HCT116 (cell line): ENCODE data around the gene TTC16. TPM values are rescaled to one million over a fixed set of nuclear protein-coding genes. Genes with fewer than 3 reads are reported as not detected.
A peak's percentile ranks its signal among the peaks of the same experiment; 100 is the strongest.

Experiments used
- ATAC-seq: fragments of 200-7000 bp; cut with Tn5 transposase; 2 replicates; pipeline ENCODE4 v1.9.1; 2020; ENCODE audit warnings: mild to moderate bottlenecking, moderate library complexity
- BruUV-seq: library from RNA; stranded (reverse); fragments of 400-500 nt; replicated peaks from 2 replicates; lab custom pipeline; 2021; lab: Mats Ljungman, UMichigan
- CTCF ChIA-PET: fragments of 300-600 bp; sonication (Branson Sonifier 250); formaldehyde crosslinking; loops from one replicate; lab custom pipeline; 2021; ENCODE audit warnings: antibody characterized with exemption; lab: Charles Lee
- POLR2A ChIA-PET: fragments of 300-600, 350-600 bp; sonication (Branson Sonifier 250); formaldehyde crosslinking; loops from one replicate; lab custom pipeline; 2021; ENCODE audit warnings: antibody characterized with exemption; lab: Charles Lee
- RAD21 ChIA-PET, 2 experiments: fragments of 300-600 bp; sonication (Branson Sonifier 250); formaldehyde crosslinking; loops; one replicate each; lab custom pipeline; 2023; ENCODE audit warnings: low total read pairs in 2 of 2; ENCODE audit not compliant: uncharacterized antibody in 2 of 2, unreplicated experiment in 2 of 2, low non-redundant PET in 1 of 2; lab: Charles Lee
- DNase-seq: peaks from one replicate; pipeline ENCODE4 v3.0.0-alpha.2; 2010; ENCODE audit warnings: low read depth, low spot score
- H2AFZ ChIP-seq: fragments of 200-600 bp; shearing (Covaris generic), sonication (generic); 2 replicates; pipeline ENCODE4 v1.6.1; 2017; ENCODE audit warnings: low read depth, mixed run types, mixed read lengths, antibody characterized with exemption, low read length; ENCODE audit not compliant: poor library complexity, severe bottlenecking
- H3K27ac ChIP-seq: 2 replicates; pipeline ENCODE4 v1.5.1; 2012; ENCODE audit warnings: low read depth, low read length
- H3K27me3 ChIP-seq: fragments of 200-600 bp; sonication (generic); 2 replicates; pipeline ENCODE4 v1.6.1; 2016; ENCODE audit warnings: mixed run types, low read length, mixed read lengths; ENCODE audit not compliant: insufficient read depth
- H3K36me3 ChIP-seq, 2 experiments: fragments of 200-500 bp in 1 of 2; fragments of 200-600 bp in 1 of 2; sonication (Bioruptor generic) in 1 of 2; sonication (generic) in 1 of 2; 2 replicates each; pipeline versions ENCODE4 v1.5.1 to v1.6.1; 2014 to 2016; ENCODE audit warnings: low read length in 2 of 2, inconsistent platforms in 1 of 2, mixed read lengths in 1 of 2, mixed run types in 1 of 2; ENCODE audit not compliant: insufficient read depth in 2 of 2, control insufficient read depth in 1 of 2
- H3K4me1 ChIP-seq, 2 experiments: fragments of 200-600 bp in 1 of 2; sonication (generic) in 1 of 2; 2 replicates each; pipeline versions ENCODE4 v1.5.1 to v1.6.1; 2012 to 2017; ENCODE audit warnings: low read length in 2 of 2, inconsistent platforms in 1 of 2, mild to moderate bottlenecking in 1 of 2, mixed read lengths in 1 of 2, mixed run types in 1 of 2, moderate library complexity in 1 of 2; ENCODE audit not compliant: insufficient read depth in 2 of 2, control insufficient read depth in 1 of 2
- H3K4me2 ChIP-seq: fragments of 200-600 bp; sonication (generic); 2 replicates; pipeline ENCODE4 v1.6.1; 2017; ENCODE audit warnings: mixed run types, low read length, mixed read lengths
- H3K4me3 ChIP-seq, 2 experiments: fragments of 200-600 bp in 1 of 2; sonication (generic) in 1 of 2; replicated peaks in 1 of 2; 2 replicates each; pipeline ENCODE4 v1.5.1; 2011 to 2016; ENCODE audit warnings: low read length in 2 of 2, control low read depth in 1 of 2, low read depth in 1 of 2, mild to moderate bottlenecking in 1 of 2, mixed read lengths in 1 of 2, mixed run types in 1 of 2
- H3K79me2 ChIP-seq: fragments of 200-600 bp; sonication (generic); 2 replicates; pipeline ENCODE4 v1.6.1; 2017; ENCODE audit warnings: mild to moderate bottlenecking, mixed run types, low read length, moderate library complexity, mixed read lengths; ENCODE audit not compliant: insufficient read depth
- H3K9ac ChIP-seq: fragments of 200-600 bp; sonication (generic); 2 replicates; pipeline ENCODE4 v1.6.1; 2016; ENCODE audit warnings: low read length, mixed read lengths
- H3K9me2 ChIP-seq: fragments of 200-600 bp; sonication (generic), shearing (Covaris generic); 2 replicates; pipeline ENCODE4 v1.6.1; 2017; ENCODE audit warnings: mixed run types, mild to moderate bottlenecking, moderate library complexity; ENCODE audit not compliant: insufficient read depth
- H3K9me3 ChIP-seq, 2 experiments: fragments of 200-500 bp in 1 of 2; fragments of 200-600 bp in 1 of 2; sonication (Bioruptor generic) in 1 of 2; sonication (generic) in 1 of 2; 2 replicates each; pipeline ENCODE4 v1.6.1; 2014 to 2017; ENCODE audit warnings: low read length in 2 of 2, mixed read lengths in 2 of 2, inconsistent platforms in 1 of 2, low read depth in 1 of 2, mild to moderate bottlenecking in 1 of 2, mixed run types in 1 of 2, moderate library complexity in 1 of 2; ENCODE audit not compliant: control insufficient read depth in 1 of 2, insufficient read depth in 1 of 2
- H4K20me1 ChIP-seq: fragments of 200-600 bp; sonication (generic), shearing (Covaris generic); 2 replicates; pipeline ENCODE4 v1.6.1; 2017; ENCODE audit warnings: mixed run types, mild to moderate bottlenecking, moderate library complexity; ENCODE audit not compliant: insufficient read depth
- ATF3 ChIP-seq: IDR thresholded peaks from 2 replicates; pipeline ENCODE4 v1.6.1; 2012
- CBX3 ChIP-seq: IDR thresholded peaks from 2 replicates; pipeline ENCODE4 v1.6.1; 2012; ENCODE audit warnings: low read depth
- CEBPB ChIP-seq: IDR thresholded peaks from 2 replicates; pipeline ENCODE4 v1.6.1; 2012; ENCODE audit warnings: low read depth
- CTCF ChIP-seq, 3 experiments: fragments of 200-600 bp in 1 of 3; sonication (generic) in 1 of 3; IDR thresholded peaks in 2 of 3; conservative IDR thresholded peaks in 1 of 3; 2 replicates each; pipeline ENCODE4 v1.5.1; 2012 to 2017; ENCODE audit warnings: low read depth in 2 of 3, low read length in 2 of 3, antibody characterized with exemption in 1 of 3, borderline replicate concordance in 1 of 3, control low read depth in 1 of 3, mild to moderate bottlenecking in 1 of 3, mixed read lengths in 1 of 3, mixed run types in 1 of 3, moderate library complexity in 1 of 3; ENCODE audit not compliant: insufficient read depth in 1 of 3
- ELF1 ChIP-seq: IDR thresholded peaks from 2 replicates; pipeline ENCODE4 v1.6.1; 2012; ENCODE audit warnings: low read depth, borderline replicate concordance
- EZH2 ChIP-seq: fragments of 200-600 bp; sonication (generic); IDR thresholded peaks from 2 replicates; pipeline ENCODE4 v1.6.1; 2017; ENCODE audit warnings: antibody characterized with exemption, mixed run types
- EZH2phosphoT487 ChIP-seq: fragments of 200-600 bp; IDR thresholded peaks from 2 replicates; pipeline ENCODE4 v1.6.1; 2018; ENCODE audit warnings: antibody characterized with exemption, borderline replicate concordance
- JUND ChIP-seq: IDR thresholded peaks from 2 replicates; pipeline ENCODE4 v1.6.1; 2012
- MAX ChIP-seq: IDR thresholded peaks from 2 replicates; pipeline ENCODE4 v1.6.1; 2012
- POLR2A ChIP-seq: IDR thresholded peaks from 2 replicates; pipeline ENCODE4 v1.7.0; 2011; ENCODE audit warnings: borderline replicate concordance; ENCODE audit not compliant: insufficient read depth, insufficient read length; ENCODE audit errors: extremely low read depth
- POLR2AphosphoS5 ChIP-seq: IDR thresholded peaks from 2 replicates; pipeline ENCODE4 v1.6.1; 2011; ENCODE audit warnings: mild to moderate bottlenecking, low read depth, low read length, moderate library complexity
- RAD21 ChIP-seq: IDR thresholded peaks from 2 replicates; pipeline ENCODE4 v1.6.1; 2012; ENCODE audit warnings: low read depth, mild to moderate bottlenecking
- SIN3A ChIP-seq: IDR thresholded peaks from 2 replicates; pipeline ENCODE4 v1.6.1; 2012; ENCODE audit warnings: low read depth
- SP1 ChIP-seq: IDR thresholded peaks from 2 replicates; pipeline ENCODE4 v1.6.1; 2012; ENCODE audit warnings: low read depth
- SRF ChIP-seq: IDR thresholded peaks from 2 replicates; pipeline ENCODE4 v1.6.1; 2012; ENCODE audit warnings: low read depth
- TCF7L2 ChIP-seq: IDR thresholded peaks from 2 replicates; pipeline ENCODE4 v1.7.0; 2011; ENCODE audit warnings: borderline replicate concordance, inconsistent platforms; ENCODE audit not compliant: insufficient read depth, insufficient read length; ENCODE audit errors: extremely low read depth
- YY1 ChIP-seq: IDR thresholded peaks from 2 replicates; pipeline ENCODE4 v1.6.1; 2011; ENCODE audit warnings: low read length, low read depth, moderate library complexity, mild to moderate bottlenecking; ENCODE audit not compliant: insufficient replicate concordance; ENCODE audit errors: extremely low read depth
- ZFX ChIP-seq: fragments of 450-650 bp; IDR thresholded peaks from 2 replicates; pipeline ENCODE4 v1.6.1; 2017
- ZNF274 ChIP-seq: fragments of 200-500 bp; sonication (Bioruptor generic); IDR thresholded peaks from 2 replicates; pipeline ENCODE4 v1.6.1; 2014; ENCODE audit warnings: mild to moderate bottlenecking, low read depth, low read length, inconsistent platforms
- intact Hi-C: fragments of 100-400 bp; cut with micrococcal nuclease; formaldehyde crosslinking; loops from 2 replicates; pipeline ENCODE4 v1.10.0; 2022
- total RNA-seq: library from RNA; stranded (reverse); gene quantifications from one replicate; pipeline ENCODE4 v1.2.1, GENCODE V29; 2021; ENCODE audit not compliant: unreplicated experiment

TTC16 gene
- total RNA-seq, 1 experiment from 2014 or later = not detected

- intact Hi-C loops = no loop called here
- no TSS peak for BruUV-seq
- Histone ChIP-seq H2AFZ (no peak overlapping the region), H3K4me1 (peaks cover 20 to 31% of the 10 kb centered on the region in 2 experiments), H3K27ac (peak overlapping the region; percentile 44), H4K20me1 (no peaks in the 10 kb centered on the region), H3K4me2 (peak overlapping the region; percentile 91), H3K79me2 (peaks cover 13% of the 10 kb centered on the region), H3K9ac (peak overlapping the region; percentile 93), H3K27me3 (no peaks in the 10 kb centered on the region), H3K4me3 (peak overlapping the region; percentile 90 to 92), H3K9me3 (no peaks in the 10 kb centered on the region), H3K9me2 (no peaks in the 10 kb centered on the region), H3K36me3 (peaks cover 0 to 4% of the 10 kb centered on the region in 2 experiments; a peak in 1 of 4 replicates)
- CTCF ChIA-PET = interaction anchor here (1.0 to 1.5 kb wide), 2 partner anchors 19 to 153 kb away, joined by 3 to 12 read pairs; partner anchors contain the start of gene TOR2A
- DNase-seq = no peak
- POLR2A ChIA-PET = interaction anchor here (1.2 kb wide), 1 partner anchor 18 kb away, joined by 3 read pairs; no protein-coding TSS in a partner anchor
- ATAC-seq = no peak
- no peak for TF ChIP-seq CBX3
- TF ChIP-seq CEBPB = no peak
- TF ChIP-seq YY1 = no peak
- TF ChIP-seq ELF1 = no peak
- no peak for TF ChIP-seq ATF3
- TF ChIP-seq JUND = no peak
- TF ChIP-seq ZFX = no peak
- RAD21 ChIA-PET = interaction anchor here in 1 of 2 experiments (1.2 kb wide), 1 partner anchor 19 kb away, joined by 4 read pairs; the partner anchor contains the start of gene TOR2A
Measured at GRCh38 chr9:127716412-127716811, 533 bp downstream of the TTC16 start.

- BruUV-seq = no TSS peak
- peaks cover 13% of the 10 kb centered on the region for H3K79me2 ChIP-seq
- ChIA-PET RAD21 (no interaction called here), CTCF (no interaction called here), POLR2A (no interaction called here)
- DNase-seq (no peak), ATAC-seq (no peak)
- no peaks in the 10 kb centered on the region for H3K36me3 ChIP-seq
- H3K9me2 ChIP-seq = no peaks in the 10 kb centered on the region
- no peak for TF ChIP-seq POLR2AphosphoS5
- TF ChIP-seq JUND = no peak
- TF ChIP-seq CBX3 = no peak
- TF ChIP-seq CTCF (IDR thresholded peaks at IDR 0.05 in 2 of 3, conservative IDR thresholded peaks at IDR 0.05 in 1 of 3; ENCODE audit: borderline replicate concordance in 1 of 3, insufficient read depth in 1 of 3, low read depth in 2 of 3, low read length in 2 of 3) = no peak
- no peak for TF ChIP-seq POLR2A
- TF ChIP-seq RAD21 = no peak
- TF ChIP-seq TCF7L2 = no peak
- no peak for TF ChIP-seq SP1
- no peak for TF ChIP-seq EZH2phosphoT487
- TF ChIP-seq MAX = no peak
- TF ChIP-seq EZH2 = no peak
- no peak for TF ChIP-seq ATF3
- TF ChIP-seq SRF = no peak
- no peak for TF ChIP-seq SIN3A
- no peak for TF ChIP-seq CEBPB
- TF ChIP-seq ZNF274 = no peak
- H3K9me3 ChIP-seq = no peaks in the 10 kb centered on the region
- intact Hi-C loops = no loop called here
- H3K27me3 ChIP-seq = no peaks in the 10 kb centered on the region
- no peak overlapping the region for H3K4me3 ChIP-seq
- H4K20me1 ChIP-seq = no peaks in the 10 kb centered on the region
- H2AFZ ChIP-seq = no peak overlapping the region
- H3K4me1 ChIP-seq = peaks cover 31 to 44% of the 10 kb centered on the region in 2 experiments
- no peak overlapping the region for H3K9ac ChIP-seq
- no peak overlapping the region for H3K4me2 ChIP-seq
- H3K27ac ChIP-seq = no peak overlapping the region
Measured at GRCh38 chr9:127717766-127718165, 1.9 kb downstream of the TTC16 start.
